GM23338 (cell line): ENCODE data around the gene ZNF366. TPM values are rescaled to one million over a fixed set of nuclear protein-coding genes. Genes with fewer than 3 reads are reported as not detected.

Source experiments
- ATAC-seq: fragments of 200-7000 bp; cut with Tn5 transposase; 3 replicates; pipeline ENCODE4 v1.9.1; 2020
- DNase-seq: peaks from one replicate; pipeline ENCODE4 v3.0.0-alpha.2; 2015; ENCODE audit warnings: low spot score
- H2AFZ ChIP-seq: fragments of 200-600 bp; sonication (generic); 2 replicates; pipeline ENCODE4 v1.8.0; 2016; ENCODE audit warnings: antibody characterized with exemption, mild to moderate bottlenecking, moderate library complexity
- H3F3A ChIP-seq: fragments of 200-600 bp; sonication (generic); replicated peaks from 2 replicates; pipeline ENCODE4 v1.8.0; 2017; ENCODE audit warnings: antibody characterized with exemption, mixed run types, low read depth
- H3K27ac ChIP-seq: fragments of 200-600 bp; sonication (generic); 2 replicates; pipeline ENCODE4 v1.6.1; 2016; ENCODE audit warnings: low read depth
- H3K27me3 ChIP-seq: fragments of 200-600 bp; sonication (generic); 2 replicates; pipeline ENCODE4 v1.8.0; 2016; ENCODE audit warnings: mild to moderate bottlenecking, mixed run types, moderate library complexity; ENCODE audit not compliant: insufficient read depth
- H3K36me3 ChIP-seq: fragments of 200-600 bp; sonication (generic); 2 replicates; pipeline ENCODE4 v1.8.0; 2016; ENCODE audit warnings: mild to moderate bottlenecking; ENCODE audit not compliant: insufficient read depth
- H3K4me1 ChIP-seq: fragments of 200-600 bp; sonication (generic); 2 replicates; pipeline ENCODE4 v1.8.0; 2016; ENCODE audit warnings: mild to moderate bottlenecking, moderate library complexity; ENCODE audit not compliant: insufficient read depth
- H3K4me2 ChIP-seq: fragments of 200-600 bp; sonication (generic); 2 replicates; pipeline ENCODE4 v1.7.1; 2017; ENCODE audit warnings: mixed run types
- H3K4me3 ChIP-seq: fragments of 200-600 bp; sonication (generic); 2 replicates; pipeline ENCODE4 v1.6.1; 2016; ENCODE audit warnings: mixed run types
- H3K79me2 ChIP-seq: fragments of 200-600 bp; sonication (generic); replicated peaks from 2 replicates; pipeline ENCODE4 v1.8.0; 2017; ENCODE audit warnings: mild to moderate bottlenecking; ENCODE audit not compliant: insufficient read depth
- H3K9me2 ChIP-seq: fragments of 200-600 bp; sonication (generic); 2 replicates; pipeline ENCODE4 v1.8.0; 2017; ENCODE audit not compliant: insufficient read depth
- H4K20me1 ChIP-seq: fragments of 200-600 bp; sonication (generic); replicated peaks from 2 replicates; pipeline ENCODE4 v1.8.0; 2017; ENCODE audit warnings: mild to moderate bottlenecking; ENCODE audit not compliant: insufficient read depth
- H3K27ac Mint-ChIP-seq: 2 replicates; pipeline ENCODE4 v1.8.0; 2020; ENCODE audit warnings: inconsistent platforms, mild to moderate bottlenecking, moderate library complexity, mixed read lengths
- H3K27me3 Mint-ChIP-seq: 3 replicates; pipeline ENCODE4 v1.8.0; 2022; ENCODE audit warnings: low read depth, mild to moderate bottlenecking, moderate library complexity, mixed read lengths, inconsistent platforms; ENCODE audit not compliant: insufficient read depth, poor library complexity
- H3K36me3 Mint-ChIP-seq: 3 replicates; pipeline ENCODE4 v1.8.0; 2021; ENCODE audit warnings: low read depth, mild to moderate bottlenecking, inconsistent platforms, moderate library complexity, mixed read lengths
- H3K4me1 Mint-ChIP-seq: 3 replicates; pipeline ENCODE4 v1.8.0; 2020; ENCODE audit warnings: mild to moderate bottlenecking, inconsistent platforms, mixed read lengths
- H3K4me3 Mint-ChIP-seq: 3 replicates; pipeline ENCODE4 v1.8.0; 2021; ENCODE audit warnings: moderate library complexity, mild to moderate bottlenecking, inconsistent platforms, mixed read lengths
- H3K9me3 Mint-ChIP-seq: 3 replicates; pipeline ENCODE4 v1.8.0; 2020; ENCODE audit warnings: moderate library complexity, mild to moderate bottlenecking, inconsistent platforms, mixed read lengths
- CREB1 ChIP-seq: fragments of 250-450 bp; sonication (Bioruptor Pico); IDR thresholded peaks from 2 replicates; pipeline ENCODE4 v1.5.0; 2020; ENCODE audit warnings: low read depth, mild to moderate bottlenecking, moderate library complexity
- EZH2 ChIP-seq: fragments of 200-600 bp; sonication (generic); IDR thresholded peaks from one replicate; pipeline ENCODE4 v1.8.0; 2017; ENCODE audit warnings: antibody characterized with exemption, mild to moderate bottlenecking, low read depth; ENCODE audit not compliant: unreplicated experiment
- EZH2phosphoT487 ChIP-seq: fragments of 200-600 bp; sonication (generic); IDR thresholded peaks from one replicate; pipeline ENCODE4 v1.8.1; 2018; ENCODE audit warnings: antibody characterized with exemption; ENCODE audit not compliant: unreplicated experiment
- JUNB ChIP-seq: IDR thresholded peaks from one replicate; pipeline ENCODE4 v1.6.1; 2016; ENCODE audit warnings: antibody characterized with exemption; ENCODE audit not compliant: unreplicated experiment
- NANOG ChIP-seq: IDR thresholded peaks from 2 replicates; pipeline ENCODE4 v1.6.1; 2016; ENCODE audit warnings: antibody characterized with exemption, borderline replicate concordance
- POLR2AphosphoS5 ChIP-seq: IDR thresholded peaks from 2 replicates; pipeline ENCODE4 v1.6.1; 2016; ENCODE audit warnings: antibody characterized with exemption, low read depth
- STAT1 ChIP-seq: IDR thresholded peaks from one replicate; pipeline ENCODE4 v1.6.1; 2016; ENCODE audit warnings: antibody characterized with exemption; ENCODE audit not compliant: unreplicated experiment
- ZNF114 ChIP-seq: fragments of 250-450 bp; sonication (Bioruptor Pico); IDR thresholded peaks from 2 replicates; pipeline ENCODE4 v1.5.0; 2020; ENCODE audit warnings: mild to moderate bottlenecking, moderate library complexity
- ZNF331 ChIP-seq: fragments of 250-450 bp; sonication (Bioruptor Pico); IDR thresholded peaks from 2 replicates; pipeline ENCODE4 v1.5.0; 2020; ENCODE audit warnings: low read depth, mild to moderate bottlenecking, moderate library complexity
- polyA plus RNA-seq: library from polyadenylated mRNA; unstranded; fragments of >200 nt; fragmentation: Nextera tagmentation; extraction: Ambion mirVana; gene quantifications from 2 replicates; pipeline ENCODE4 v1.2.1, GENCODE V29; 2016
- total RNA-seq: library from RNA; depleted of rRNA; stranded (reverse); fragments of >200 nt; shearing (Covaris generic); gene quantifications from 2 replicates; pipeline ENCODE4 v1.2.3, GENCODE V29; 2014
- TF ChIP-seq, protein P1 (sequence below), 2 experiments: fragments of 200-600 bp in 1 of 2; sonication (generic) in 1 of 2; conservative IDR thresholded peaks; 2 replicates each; pipeline versions ENCODE4 v1.5.1 to v1.6.1; 2016 to 2017; ENCODE audit warnings: antibody characterized with exemption in 2 of 2, low read depth in 2 of 2, mild to moderate bottlenecking in 2 of 2, moderate library complexity in 1 of 2
- TF ChIP-seq, protein P2 (sequence below): IDR thresholded peaks from 2 replicates; pipeline ENCODE4 v1.6.1; 2016; ENCODE audit warnings: antibody characterized with exemption
- TF ChIP-seq, protein P3 (sequence below): fragments of 250-450 bp; sonication (Bioruptor Pico); IDR thresholded peaks from 2 replicates; pipeline ENCODE4 v1.5.0; 2020; ENCODE audit warnings: mild to moderate bottlenecking, moderate library complexity
- TF ChIP-seq, protein P4 (sequence below): IDR thresholded peaks from one replicate; pipeline ENCODE4 v1.6.1; 2018; ENCODE audit warnings: antibody characterized with exemption; ENCODE audit not compliant: unreplicated experiment

The ZNF366 gene
- total and polyA plus RNA-seq, 2 experiments from 2014 or later = not detected

DNA sequence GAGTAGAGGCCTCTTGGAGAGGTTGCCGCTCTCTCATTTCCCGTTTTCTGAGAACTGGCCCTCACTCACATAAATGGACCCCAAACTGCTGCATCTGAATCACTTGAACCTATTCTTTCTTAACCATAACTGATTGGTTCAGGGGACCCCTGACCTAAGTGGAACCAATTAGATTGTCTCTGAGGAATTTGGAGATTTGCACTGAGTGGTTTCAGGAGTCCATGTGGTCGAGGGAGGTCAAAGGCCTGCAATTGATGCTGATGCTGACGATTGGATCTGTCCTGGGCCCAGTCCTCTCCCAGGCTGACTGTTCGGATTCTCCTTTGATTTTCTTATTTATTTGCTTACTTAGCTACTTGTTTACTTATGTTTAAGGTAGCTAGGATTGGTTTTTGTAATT, 99.1 kb downstream of the ZNF366 start:
- no peak overlapping the region for H2AFZ ChIP-seq
- no peak overlapping the region for H3K27ac ChIP-seq
- no peaks in the 10 kb centered on the region for H3K27me3 Mint-ChIP-seq
- no peaks in the 10 kb centered on the region for H3K4me1 ChIP-seq
- no peaks in the 10 kb centered on the region for H3K79me2 ChIP-seq
- H3K4me2 ChIP-seq = no peak overlapping the region
- TF ChIP-seq, protein P1, sequence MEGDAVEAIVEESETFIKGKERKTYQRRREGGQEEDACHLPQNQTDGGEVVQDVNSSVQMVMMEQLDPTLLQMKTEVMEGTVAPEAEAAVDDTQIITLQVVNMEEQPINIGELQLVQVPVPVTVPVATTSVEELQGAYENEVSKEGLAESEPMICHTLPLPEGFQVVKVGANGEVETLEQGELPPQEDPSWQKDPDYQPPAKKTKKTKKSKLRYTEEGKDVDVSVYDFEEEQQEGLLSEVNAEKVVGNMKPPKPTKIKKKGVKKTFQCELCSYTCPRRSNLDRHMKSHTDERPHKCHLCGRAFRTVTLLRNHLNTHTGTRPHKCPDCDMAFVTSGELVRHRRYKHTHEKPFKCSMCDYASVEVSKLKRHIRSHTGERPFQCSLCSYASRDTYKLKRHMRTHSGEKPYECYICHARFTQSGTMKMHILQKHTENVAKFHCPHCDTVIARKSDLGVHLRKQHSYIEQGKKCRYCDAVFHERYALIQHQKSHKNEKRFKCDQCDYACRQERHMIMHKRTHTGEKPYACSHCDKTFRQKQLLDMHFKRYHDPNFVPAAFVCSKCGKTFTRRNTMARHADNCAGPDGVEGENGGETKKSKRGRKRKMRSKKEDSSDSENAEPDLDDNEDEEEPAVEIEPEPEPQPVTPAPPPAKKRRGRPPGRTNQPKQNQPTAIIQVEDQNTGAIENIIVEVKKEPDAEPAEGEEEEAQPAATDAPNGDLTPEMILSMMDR (conservative IDR thresholded peaks at IDR 0.05; ENCODE audit: low read depth in 2 of 2) = no peak
- TF ChIP-seq CREB1 (no peak), EZH2 (no peak), NANOG (no peak), JUNB (no peak), ZNF114 (CRISPR knock-in tag) (no peak), POLR2AphosphoS5 (no peak), STAT1 (no peak), ZNF331 (CRISPR knock-in tag) (no peak), EZH2phosphoT487 (no peak)
- TF ChIP-seq, protein P2, sequence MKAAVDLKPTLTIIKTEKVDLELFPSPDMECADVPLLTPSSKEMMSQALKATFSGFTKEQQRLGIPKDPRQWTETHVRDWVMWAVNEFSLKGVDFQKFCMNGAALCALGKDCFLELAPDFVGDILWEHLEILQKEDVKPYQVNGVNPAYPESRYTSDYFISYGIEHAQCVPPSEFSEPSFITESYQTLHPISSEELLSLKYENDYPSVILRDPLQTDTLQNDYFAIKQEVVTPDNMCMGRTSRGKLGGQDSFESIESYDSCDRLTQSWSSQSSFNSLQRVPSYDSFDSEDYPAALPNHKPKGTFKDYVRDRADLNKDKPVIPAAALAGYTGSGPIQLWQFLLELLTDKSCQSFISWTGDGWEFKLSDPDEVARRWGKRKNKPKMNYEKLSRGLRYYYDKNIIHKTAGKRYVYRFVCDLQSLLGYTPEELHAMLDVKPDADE = no peak
- TF ChIP-seq, protein P3, sequence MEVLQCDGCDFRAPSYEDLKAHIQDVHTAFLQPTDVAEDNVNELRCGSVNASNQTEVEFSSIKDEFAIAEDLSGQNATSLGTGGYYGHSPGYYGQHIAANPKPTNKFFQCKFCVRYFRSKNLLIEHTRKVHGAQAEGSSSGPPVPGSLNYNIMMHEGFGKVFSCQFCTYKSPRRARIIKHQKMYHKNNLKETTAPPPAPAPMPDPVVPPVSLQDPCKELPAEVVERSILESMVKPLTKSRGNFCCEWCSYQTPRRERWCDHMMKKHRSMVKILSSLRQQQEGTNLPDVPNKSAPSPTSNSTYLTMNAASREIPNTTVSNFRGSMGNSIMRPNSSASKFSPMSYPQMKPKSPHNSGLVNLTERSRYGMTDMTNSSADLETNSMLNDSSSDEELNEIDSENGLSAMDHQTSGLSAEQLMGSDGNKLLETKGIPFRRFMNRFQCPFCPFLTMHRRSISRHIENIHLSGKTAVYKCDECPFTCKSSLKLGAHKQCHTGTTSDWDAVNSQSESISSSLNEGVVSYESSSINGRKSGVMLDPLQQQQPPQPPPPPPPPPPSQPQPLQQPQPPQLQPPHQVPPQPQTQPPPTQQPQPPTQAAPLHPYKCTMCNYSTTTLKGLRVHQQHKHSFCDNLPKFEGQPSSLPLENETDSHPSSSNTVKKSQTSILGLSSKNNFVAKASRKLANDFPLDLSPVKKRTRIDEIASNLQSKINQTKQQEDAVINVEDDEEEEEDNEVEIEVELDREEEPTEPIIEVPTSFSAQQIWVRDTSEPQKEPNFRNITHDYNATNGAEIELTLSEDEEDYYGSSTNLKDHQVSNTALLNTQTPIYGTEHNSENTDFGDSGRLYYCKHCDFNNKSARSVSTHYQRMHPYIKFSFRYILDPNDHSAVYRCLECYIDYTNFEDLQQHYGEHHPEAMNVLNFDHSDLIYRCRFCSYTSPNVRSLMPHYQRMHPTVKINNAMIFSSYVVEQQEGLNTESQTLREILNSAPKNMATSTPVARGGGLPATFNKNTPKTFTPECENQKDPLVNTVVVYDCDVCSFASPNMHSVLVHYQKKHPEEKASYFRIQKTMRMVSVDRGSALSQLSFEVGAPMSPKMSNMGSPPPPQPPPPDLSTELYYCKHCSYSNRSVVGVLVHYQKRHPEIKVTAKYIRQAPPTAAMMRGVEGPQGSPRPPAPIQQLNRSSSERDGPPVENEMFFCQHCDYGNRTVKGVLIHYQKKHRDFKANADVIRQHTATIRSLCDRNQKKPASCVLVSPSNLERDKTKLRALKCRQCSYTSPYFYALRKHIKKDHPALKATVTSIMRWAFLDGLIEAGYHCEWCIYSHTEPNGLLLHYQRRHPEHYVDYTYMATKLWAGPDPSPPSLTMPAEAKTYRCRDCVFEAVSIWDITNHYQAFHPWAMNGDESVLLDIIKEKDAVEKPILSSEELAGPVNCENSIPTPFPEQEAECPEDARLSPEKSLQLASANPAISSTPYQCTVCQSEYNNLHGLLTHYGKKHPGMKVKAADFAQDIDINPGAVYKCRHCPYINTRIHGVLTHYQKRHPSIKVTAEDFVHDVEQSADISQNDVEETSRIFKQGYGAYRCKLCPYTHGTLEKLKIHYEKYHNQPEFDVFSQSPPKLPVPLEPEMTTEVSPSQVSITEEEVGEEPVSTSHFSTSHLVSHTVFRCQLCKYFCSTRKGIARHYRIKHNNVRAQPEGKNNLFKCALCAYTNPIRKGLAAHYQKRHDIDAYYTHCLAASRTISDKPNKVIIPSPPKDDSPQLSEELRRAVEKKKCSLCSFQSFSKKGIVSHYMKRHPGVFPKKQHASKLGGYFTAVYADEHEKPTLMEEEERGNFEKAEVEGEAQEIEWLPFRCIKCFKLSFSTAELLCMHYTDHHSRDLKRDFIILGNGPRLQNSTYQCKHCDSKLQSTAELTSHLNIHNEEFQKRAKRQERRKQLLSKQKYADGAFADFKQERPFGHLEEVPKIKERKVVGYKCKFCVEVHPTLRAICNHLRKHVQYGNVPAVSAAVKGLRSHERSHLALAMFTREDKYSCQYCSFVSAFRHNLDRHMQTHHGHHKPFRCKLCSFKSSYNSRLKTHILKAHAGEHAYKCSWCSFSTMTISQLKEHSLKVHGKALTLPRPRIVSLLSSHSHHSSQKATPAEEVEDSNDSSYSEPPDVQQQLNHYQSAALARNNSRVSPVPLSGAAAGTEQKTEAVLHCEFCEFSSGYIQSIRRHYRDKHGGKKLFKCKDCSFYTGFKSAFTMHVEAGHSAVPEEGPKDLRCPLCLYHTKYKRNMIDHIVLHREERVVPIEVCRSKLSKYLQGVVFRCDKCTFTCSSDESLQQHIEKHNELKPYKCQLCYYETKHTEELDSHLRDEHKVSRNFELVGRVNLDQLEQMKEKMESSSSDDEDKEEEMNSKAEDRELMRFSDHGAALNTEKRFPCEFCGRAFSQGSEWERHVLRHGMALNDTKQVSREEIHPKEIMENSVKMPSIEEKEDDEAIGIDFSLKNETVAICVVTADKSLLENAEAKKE (CRISPR knock-in tag) = no peak
- TF ChIP-seq, protein P4, sequence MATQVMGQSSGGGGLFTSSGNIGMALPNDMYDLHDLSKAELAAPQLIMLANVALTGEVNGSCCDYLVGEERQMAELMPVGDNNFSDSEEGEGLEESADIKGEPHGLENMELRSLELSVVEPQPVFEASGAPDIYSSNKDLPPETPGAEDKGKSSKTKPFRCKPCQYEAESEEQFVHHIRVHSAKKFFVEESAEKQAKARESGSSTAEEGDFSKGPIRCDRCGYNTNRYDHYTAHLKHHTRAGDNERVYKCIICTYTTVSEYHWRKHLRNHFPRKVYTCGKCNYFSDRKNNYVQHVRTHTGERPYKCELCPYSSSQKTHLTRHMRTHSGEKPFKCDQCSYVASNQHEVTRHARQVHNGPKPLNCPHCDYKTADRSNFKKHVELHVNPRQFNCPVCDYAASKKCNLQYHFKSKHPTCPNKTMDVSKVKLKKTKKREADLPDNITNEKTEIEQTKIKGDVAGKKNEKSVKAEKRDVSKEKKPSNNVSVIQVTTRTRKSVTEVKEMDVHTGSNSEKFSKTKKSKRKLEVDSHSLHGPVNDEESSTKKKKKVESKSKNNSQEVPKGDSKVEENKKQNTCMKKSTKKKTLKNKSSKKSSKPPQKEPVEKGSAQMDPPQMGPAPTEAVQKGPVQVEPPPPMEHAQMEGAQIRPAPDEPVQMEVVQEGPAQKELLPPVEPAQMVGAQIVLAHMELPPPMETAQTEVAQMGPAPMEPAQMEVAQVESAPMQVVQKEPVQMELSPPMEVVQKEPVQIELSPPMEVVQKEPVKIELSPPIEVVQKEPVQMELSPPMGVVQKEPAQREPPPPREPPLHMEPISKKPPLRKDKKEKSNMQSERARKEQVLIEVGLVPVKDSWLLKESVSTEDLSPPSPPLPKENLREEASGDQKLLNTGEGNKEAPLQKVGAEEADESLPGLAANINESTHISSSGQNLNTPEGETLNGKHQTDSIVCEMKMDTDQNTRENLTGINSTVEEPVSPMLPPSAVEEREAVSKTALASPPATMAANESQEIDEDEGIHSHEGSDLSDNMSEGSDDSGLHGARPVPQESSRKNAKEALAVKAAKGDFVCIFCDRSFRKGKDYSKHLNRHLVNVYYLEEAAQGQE = no peak
- H4K20me1 ChIP-seq = no peaks in the 10 kb centered on the region
- ATAC-seq = no peak
- peaks cover 4% of the 10 kb centered on the region for H3K9me2 ChIP-seq
- no peak overlapping the region for H3K4me3 Mint-ChIP-seq
- no peak overlapping the region for H3K4me3 ChIP-seq
- H3K9me3 Mint-ChIP-seq = peaks cover 3% of the 10 kb centered on the region; the same call in 1 of the 3 replicates
- H3F3A ChIP-seq = no peaks in the 10 kb centered on the region
- no peaks in the 10 kb centered on the region for H3K36me3 Mint-ChIP-seq
- H3K36me3 ChIP-seq = no peaks in the 10 kb centered on the region
- H3K27ac Mint-ChIP-seq = no peak overlapping the region
- no peaks in the 10 kb centered on the region for H3K4me1 Mint-ChIP-seq
- DNase-seq = no peak
- H3K27me3 ChIP-seq = no peaks in the 10 kb centered on the region
